ENCODE measurements around the gene TMEM200B.

TMEM200B gene

GRCh38 chr1:29162025-29162424 lies 38.3 kb upstream of the TMEM200B start:
- no peak for DNase-seq (ENCODE audit: low spot score)
- Histone ChIP-seq H3K4me3 (ENCODE audit: severe bottlenecking) (no peak overlapping the region), H3K27ac (ENCODE audit: poor library complexity, severe bottlenecking) (no peak overlapping the region), H3K36me3 (ENCODE audit: low read depth) (peaks cover 99% of the 10 kb centered on the region), H3K27me3 (ENCODE audit: insufficient read depth, poor library complexity, severe bottlenecking) (no peaks in the 10 kb centered on the region), H3K4me1 (ENCODE audit: insufficient read depth, poor library complexity, severe bottlenecking) (no peaks in the 10 kb centered on the region), H3K9me3 (ENCODE audit: severe bottlenecking) (no peaks in the 10 kb centered on the region)
- TF ChIP-seq CTCF (IDR thresholded peaks at IDR 0.05; ENCODE audit: poor library complexity, severe bottlenecking), result no peak
- ATAC-seq (ENCODE audit: low read depth), result no peak

- ATAC-seq (ENCODE audit: low read depth) (no peak), DNase-seq (ENCODE audit: low spot score) (no peak)
- H3K4me3 ChIP-seq (ENCODE audit: severe bottlenecking), result no peak overlapping the region
- H3K36me3 ChIP-seq (ENCODE audit: low read depth), result peaks cover 99% of the 10 kb centered on the region
- H3K4me1 ChIP-seq (ENCODE audit: insufficient read depth, poor library complexity, severe bottlenecking), result no peaks in the 10 kb centered on the region
- H3K9me3 ChIP-seq (ENCODE audit: severe bottlenecking), result no peaks in the 10 kb centered on the region
- no peaks in the 10 kb centered on the region for H3K27me3 ChIP-seq (ENCODE audit: insufficient read depth, poor library complexity, severe bottlenecking)
- H3K27ac ChIP-seq (ENCODE audit: poor library complexity, severe bottlenecking), result no peak overlapping the region
- no peak for TF ChIP-seq CTCF (IDR thresholded peaks at IDR 0.05; ENCODE audit: poor library complexity, severe bottlenecking)
These were observed 36.1 kb upstream of the TMEM200B start for GRCh38 chr1:29159773-29160172.

- H3K9me3 ChIP-seq (ENCODE audit: severe bottlenecking), result no peaks in the 10 kb centered on the region
- peaks cover 99% of the 10 kb centered on the region for H3K36me3 ChIP-seq (ENCODE audit: low read depth)
- no peak for ATAC-seq (ENCODE audit: low read depth)
- no peak for TF ChIP-seq CTCF (IDR thresholded peaks at IDR 0.05; ENCODE audit: poor library complexity, severe bottlenecking)
- H3K4me3 ChIP-seq (ENCODE audit: severe bottlenecking), result no peak overlapping the region
- no peak overlapping the region for H3K27ac ChIP-seq (ENCODE audit: poor library complexity, severe bottlenecking)
- no peak for DNase-seq (ENCODE audit: low spot score)
- no peaks in the 10 kb centered on the region for H3K27me3 ChIP-seq (ENCODE audit: insufficient read depth, poor library complexity, severe bottlenecking)
- H3K4me1 ChIP-seq (ENCODE audit: insufficient read depth, poor library complexity, severe bottlenecking), result no peaks in the 10 kb centered on the region
These were observed 33.5 kb upstream of the TMEM200B start for GRCh38 chr1:29157269-29157601.

- DNase-seq (ENCODE audit: low spot score) (no peak), ATAC-seq (ENCODE audit: low read depth) (no peak)
- H3K36me3 ChIP-seq (ENCODE audit: low read depth), result peaks cover 99% of the 10 kb centered on the region
These were observed 33.0 kb upstream of the TMEM200B start for GRCh38 chr1:29156543-29157268.

More at GRCh38 chr1:29156543-29157268, 33.0 kb upstream of the TMEM200B start:
- Histone ChIP-seq H3K27me3 (ENCODE audit: insufficient read depth, poor library complexity, severe bottlenecking) (no peaks in the 10 kb centered on the region), H3K27ac (ENCODE audit: poor library complexity, severe bottlenecking) (no peak overlapping the region), H3K9me3 (ENCODE audit: severe bottlenecking) (no peaks in the 10 kb centered on the region), H3K4me1 (ENCODE audit: insufficient read depth, poor library complexity, severe bottlenecking) (no peaks in the 10 kb centered on the region), H3K4me3 (ENCODE audit: severe bottlenecking) (no peak overlapping the region)
- no peak for TF ChIP-seq CTCF (IDR thresholded peaks at IDR 0.05; ENCODE audit: poor library complexity, severe bottlenecking)
